Mesenteric fat pad (tissue), 1 donor: ENCODE results near the gene MECP2. TPM values are rescaled to one million over a fixed set of nuclear protein-coding genes. Genes with fewer than 3 reads are reported as not detected.

Experiments used
- DNase-seq: peaks from one replicate; pipeline ENCODE4 v3.0.0-alpha.2; 2020; ENCODE audit warnings: low spot score
- total RNA-seq: library from RNA; stranded (reverse); fragmentation: NEBNext Ultra II Directional; extraction: Animal tissue kit (Norgen Biotek cat#: 25700); gene quantifications from one replicate; pipeline ENCODE4 v1.2.1, GENCODE V29; 2021
- donor health status: DM: yes; HTN: yes; CAD: no.

MECP2 gene
- total RNA-seq, 1 donor from 2014 or later = 65.5 TPM

DNA sequence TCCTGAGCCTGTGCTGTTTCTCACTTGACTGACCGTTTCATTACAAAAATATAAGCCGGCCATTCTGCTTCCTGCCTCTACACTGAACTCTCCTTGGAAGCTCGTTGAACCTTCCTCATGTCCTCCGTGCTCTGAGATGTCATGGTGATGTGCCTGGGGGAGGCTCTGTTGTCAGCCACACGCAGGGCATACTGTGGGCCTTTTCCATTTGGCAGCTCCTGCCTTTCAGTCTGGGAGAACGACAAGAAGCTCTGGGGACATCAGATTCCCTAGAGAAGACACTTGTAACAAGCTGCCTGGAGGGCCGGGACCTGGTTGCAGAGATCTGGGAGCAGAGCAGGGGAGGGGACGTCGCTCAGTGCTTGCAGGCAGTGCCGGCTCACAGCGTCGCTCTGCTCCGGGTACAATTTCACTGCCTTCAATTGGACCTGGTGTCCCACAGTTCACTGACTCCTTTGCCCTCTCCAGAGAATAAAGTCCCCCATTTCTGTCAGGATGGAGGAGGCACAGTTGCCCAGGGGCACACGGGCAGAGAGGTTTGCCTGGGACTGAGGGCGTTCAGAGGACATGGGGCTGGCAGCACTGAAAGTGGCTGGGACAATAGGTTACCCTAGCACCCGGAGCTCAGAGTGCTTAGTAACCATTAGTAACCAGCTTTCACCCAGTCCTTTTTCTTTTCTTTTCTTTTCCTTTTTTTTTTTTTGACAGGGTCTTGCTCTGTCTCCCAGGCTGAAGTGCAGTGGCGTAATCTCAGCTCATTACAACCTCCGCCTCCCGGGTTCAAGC is 19.1 kb upstream of the MECP2 start:
- no peak for DNase-seq

DNA sequence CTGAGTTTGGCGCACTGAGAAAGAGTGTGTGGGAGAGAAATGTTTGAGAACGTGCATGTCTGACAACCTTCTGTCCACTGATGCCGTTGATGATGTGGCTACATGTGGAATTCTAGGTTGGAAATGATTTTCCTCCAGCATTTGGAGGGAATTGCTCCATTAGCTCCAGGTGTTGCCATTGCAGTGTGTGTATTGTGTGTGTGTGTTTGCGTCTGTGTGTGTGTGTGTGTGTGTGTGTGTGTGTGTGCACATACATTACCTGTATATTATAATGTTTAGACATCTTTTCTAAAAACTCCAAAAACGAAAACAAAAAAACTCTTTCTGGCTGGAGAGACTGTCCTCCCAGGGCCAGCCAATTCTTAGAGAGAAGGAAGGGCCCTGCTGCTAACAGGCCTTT is 18.2 kb upstream of the MECP2 start:
- DNase-seq = no peak

DNA sequence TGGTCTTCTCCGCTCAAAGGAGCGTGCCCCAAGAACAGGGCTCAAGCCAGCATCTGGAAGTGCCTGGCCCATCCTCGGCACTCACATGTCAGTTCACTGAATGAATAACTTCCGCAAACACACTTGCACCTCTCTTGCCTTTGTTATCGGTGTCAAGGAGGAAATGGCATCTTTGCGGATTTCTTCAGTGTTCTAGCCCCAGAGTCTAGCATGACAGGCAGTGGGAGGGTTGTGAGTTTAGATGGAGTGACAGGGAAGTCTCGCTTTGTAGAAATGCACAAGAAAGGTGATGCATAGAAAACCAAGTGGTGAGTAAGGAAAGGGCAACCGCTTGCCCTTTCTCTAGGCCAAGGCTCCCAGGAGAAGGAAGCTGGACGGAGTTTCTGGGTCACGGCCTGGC is 17.6 kb upstream of the MECP2 start:
- DNase-seq = no peak

DNA sequence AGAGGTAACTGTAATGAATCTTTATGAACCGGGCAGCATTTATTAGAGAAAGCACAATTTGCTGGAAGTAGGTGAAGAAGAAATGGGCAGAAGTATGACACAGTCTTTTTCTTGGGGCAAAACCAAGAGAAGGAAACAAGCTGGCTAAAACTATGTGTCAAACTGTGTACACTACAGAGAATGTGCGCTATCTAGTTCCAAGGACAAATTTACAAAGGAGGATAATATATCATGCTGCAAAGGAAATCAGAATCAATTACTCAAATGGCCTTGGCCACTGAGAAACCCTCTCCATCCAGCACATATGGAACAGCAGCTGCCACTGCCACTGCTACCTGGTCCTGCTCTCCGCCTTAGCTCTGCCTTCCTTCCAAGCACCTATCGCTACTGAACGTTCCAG is 17.1 kb upstream of the MECP2 start:
- DNase-seq = no peak

DNA sequence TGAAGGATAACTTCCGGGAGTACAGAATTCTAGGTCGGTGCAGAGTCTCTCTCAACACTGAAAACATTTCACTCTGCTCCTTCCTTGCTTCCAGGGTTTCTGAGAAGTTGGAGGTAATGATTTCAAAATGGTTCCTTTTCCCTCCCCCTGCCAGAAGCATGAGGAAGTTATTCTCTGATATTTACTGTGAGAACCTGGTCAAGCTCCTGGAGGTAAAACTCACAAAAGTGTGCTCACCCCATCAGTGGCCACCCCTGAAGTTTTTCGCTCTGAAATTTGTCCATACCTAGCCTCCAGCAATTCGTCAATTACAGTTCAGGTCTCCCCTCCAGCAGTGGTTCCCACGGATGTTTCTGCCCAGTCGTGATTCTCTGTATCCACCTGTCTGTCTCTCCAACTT is 16.2 kb upstream of the MECP2 start:
- DNase-seq = no peak

DNA sequence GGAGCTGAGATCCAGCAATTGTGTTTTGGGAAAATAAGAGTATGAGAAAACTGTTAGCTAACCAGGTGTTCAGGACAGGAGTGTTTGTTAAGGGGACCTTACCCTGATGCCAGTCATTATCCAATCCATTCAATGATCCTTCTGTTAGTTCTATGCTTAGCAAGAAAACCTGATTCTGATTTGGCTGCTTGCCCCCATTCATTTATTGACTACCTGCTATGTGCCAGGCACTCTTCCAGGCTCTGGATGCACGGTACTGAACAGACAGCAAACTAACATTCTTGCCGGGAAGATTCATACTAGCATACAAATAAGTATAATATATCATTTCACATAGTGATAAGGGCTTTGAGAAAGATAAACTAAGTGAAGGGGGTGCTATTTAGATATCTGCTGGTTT is 1.0 kb upstream of the MECP2 start:
- DNase-seq = no peak

DNA sequence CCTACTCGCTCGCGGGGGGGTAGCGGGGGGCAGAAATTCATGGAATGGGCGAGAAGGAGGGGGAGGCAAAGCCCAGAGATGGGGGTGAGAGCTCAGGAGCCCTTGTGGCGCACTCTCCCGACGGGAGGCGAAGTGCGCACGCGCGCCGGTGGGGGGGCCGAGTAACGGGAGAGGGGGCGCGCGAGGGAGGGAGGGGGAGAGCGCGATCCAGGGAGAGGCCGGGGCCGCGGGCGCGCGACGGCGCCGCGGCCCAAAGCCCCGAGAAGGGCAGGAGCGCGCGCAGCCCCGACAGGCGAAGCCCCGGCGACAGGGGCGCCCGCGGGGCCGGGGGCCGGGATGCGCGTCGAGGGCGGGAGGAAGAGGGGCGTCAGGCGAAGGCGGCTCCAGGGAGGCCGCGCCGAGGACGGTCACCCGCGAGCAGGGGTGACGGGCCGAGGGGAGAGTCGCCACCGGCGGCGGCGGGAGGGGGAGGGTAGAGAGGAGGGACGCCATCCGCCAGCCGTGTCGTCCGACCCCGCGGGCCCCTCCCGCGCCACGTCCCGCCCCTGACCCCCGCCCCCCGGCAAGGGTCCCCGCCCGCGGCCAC is 421 bp downstream of the MECP2 start:
- no peak for DNase-seq

DNA sequence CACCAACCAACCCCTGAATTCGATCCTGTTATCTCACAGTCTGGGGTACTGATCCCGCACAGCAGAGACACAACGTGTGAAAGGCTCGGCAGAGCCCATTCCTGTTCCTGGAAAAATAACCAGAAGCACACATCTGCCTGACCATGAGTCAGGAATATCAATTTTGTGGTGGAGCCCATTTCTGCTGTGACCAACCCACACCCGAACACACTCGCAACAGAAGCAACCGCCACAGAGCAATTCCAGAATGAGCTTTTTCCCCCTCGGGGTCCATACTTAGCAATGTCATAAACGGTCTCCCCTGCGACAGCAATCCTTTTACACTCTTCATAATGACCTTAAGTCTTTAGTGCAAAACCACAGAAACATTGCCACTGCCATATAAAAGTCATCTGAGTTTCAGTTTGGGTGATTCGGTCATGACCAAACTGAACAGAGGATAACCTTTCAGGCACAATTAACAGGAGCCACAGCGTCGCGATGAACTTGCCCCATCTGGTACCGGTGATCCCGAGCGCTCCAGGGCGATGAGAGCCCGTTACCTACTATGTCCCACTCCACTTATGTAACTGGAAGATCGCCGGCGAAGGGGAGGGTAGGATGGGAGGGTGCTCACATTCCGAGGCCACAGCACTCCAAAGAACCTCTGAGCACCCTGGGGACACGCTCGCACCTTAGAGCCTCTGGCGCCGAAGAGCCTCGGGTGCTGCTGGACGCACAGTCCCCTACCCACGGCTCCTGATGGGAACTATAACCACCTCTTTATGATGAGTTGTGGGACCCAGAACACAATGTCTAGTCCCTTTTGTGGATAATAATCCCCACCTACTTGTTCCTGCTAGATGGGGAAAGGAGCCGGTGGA is 1.1 kb downstream of the MECP2 start:
- no peak for DNase-seq

DNA sequence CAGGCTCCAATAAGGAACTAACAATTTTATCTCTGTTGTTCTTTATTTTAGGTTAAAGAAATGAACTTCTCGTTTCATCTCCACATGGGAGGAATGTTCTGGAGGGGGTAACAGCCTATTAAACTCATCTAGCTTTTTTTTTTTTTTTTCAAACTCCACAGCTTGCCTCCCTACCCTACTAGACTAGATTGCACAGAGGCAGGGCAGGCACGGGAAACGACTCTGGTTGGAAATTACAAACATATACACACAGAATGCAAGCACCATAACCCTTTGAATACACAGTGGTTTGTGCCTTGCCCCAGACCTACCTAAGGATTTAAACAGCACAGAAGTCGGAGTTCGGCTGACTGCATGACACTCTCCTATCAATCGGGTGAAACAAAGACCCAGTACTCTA is 2.7 kb downstream of the MECP2 start:
- no peak for DNase-seq

DNA sequence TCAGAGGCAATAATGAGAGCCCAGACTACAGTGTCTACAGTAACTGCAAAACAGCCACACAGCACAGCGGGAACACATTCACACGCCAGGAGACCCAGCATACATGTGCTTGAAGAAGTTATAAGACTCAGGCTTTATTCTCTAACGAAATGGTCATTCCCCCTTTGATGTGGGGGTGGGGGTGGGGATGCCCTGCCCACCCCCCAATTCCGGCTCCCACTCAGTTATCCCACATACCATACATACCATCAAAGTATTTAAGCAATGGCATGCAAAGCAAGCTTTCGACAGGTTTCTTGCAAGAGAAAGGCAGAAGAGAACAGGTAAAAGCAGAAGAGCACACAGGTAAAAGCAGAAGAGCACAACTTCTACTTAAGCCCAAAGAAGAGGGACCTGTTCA is 3.6 kb downstream of the MECP2 start:
- no peak for DNase-seq

DNA sequence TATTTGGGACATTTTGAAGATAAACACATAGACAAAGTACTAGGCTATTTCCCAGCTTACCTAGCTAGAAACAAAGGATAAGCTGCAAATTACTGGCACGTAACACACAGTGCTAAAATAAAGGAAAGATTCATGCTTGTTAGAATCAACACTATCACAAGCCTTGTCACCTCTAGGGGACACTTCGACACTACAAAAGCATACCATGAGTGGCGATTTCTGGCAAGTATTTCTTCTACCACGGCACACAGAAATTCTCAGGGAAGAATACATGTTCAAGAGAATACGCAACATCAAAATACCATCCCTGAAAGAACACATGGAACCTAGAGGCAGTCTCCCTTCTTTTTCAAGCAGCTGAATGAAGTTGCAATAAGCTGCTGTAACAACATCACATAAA is 5.1 kb downstream of the MECP2 start:
- DNase-seq = no peak

DNA sequence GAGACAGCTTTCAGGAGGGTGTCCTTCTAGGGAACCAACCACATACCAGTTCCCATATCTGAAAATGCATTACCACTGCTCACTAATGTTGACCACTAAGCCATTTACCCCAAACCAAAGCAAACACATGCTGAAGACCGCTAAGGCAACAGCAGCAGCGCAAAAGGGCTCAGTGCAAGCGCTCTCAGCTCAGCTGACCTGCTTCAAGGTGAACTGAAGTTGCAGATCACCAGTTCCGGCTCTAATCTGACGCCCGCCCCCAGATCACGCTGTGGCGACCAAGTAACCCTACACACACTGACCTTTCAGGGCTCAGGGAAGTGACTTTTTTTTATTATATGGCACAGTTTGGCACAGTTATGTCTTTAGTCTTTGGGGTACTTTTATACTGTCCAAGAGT is 5.8 kb downstream of the MECP2 start:
- no peak for DNase-seq

DNA sequence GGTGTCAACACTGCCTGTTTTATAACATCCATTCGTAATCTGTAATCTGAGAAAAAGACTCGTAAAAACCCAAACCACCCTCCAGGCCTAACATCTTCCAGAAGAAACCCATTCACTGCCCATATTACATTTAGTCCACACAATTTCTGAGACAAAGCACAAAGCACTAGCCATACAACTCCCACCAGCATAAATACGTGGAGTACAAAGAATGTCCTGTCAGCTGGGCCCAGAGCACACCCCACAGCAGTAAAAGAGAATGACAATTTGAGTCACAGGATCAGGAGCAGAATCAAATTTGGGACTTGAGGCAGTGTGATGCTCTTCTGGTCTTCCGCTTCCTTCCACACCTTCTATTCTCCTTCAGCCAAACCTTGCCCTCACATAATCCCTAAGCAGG is 6.8 kb downstream of the MECP2 start:
- DNase-seq = no peak

DNA sequence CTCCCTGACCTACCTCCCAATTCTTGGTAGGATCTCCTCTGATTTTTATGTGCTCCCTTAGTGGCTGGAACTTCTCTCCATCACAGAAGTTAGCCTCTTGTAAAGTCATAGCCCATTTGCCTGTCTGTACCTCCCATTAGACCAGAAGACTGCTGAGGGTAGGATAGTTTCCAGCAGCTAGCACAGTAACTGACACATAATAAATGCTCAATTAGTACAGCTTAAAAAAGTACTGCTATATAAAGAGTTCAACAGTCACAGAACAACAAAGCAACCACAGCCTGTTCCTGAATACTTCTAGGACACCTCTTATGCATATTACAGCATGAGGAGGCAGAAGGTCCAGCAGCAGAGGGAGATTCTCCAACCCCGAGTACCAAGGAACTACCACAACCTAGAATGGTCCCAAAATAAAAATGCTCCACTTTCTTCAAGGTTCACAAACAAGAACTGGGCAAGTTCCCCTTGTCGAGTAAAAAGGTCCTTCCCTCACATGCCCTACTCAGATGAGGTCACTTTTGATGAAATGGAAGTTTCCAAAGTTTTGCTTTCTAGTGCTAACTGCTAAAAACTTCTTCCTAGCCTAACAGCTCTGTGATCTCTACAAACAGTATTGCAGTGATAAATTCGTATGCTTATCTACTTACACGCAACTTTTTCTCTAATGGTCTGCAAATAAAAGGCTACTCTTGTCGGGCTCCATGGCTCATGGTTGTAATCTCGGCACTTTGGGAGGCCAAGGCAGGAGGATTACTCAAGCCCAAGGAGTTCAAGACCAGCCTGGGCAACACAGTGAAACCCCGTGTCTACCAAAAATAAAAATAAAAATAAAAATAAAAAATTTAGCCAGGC is 12.8 kb downstream of the MECP2 start:
- no peak for DNase-seq

DNA sequence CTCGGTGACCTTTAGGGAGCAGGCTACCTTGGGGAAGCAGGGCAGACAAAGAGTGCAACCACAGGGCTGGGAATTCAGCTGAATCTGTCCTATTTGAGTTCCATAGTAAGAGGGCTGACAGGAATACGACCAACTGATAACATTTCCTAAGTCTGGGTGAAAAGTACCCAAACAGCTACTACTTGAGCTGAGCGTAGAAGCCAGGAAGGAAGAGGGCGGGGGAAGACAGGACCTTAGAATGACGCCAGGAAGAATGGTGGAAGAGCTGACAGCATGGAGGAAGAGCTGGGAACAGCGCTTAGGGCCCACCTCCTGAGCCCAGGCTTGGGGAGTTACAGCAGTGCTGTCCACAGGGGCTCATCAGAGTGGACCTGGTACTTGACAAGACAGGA is 14.4 kb downstream of the MECP2 start:
- no peak for DNase-seq

DNA sequence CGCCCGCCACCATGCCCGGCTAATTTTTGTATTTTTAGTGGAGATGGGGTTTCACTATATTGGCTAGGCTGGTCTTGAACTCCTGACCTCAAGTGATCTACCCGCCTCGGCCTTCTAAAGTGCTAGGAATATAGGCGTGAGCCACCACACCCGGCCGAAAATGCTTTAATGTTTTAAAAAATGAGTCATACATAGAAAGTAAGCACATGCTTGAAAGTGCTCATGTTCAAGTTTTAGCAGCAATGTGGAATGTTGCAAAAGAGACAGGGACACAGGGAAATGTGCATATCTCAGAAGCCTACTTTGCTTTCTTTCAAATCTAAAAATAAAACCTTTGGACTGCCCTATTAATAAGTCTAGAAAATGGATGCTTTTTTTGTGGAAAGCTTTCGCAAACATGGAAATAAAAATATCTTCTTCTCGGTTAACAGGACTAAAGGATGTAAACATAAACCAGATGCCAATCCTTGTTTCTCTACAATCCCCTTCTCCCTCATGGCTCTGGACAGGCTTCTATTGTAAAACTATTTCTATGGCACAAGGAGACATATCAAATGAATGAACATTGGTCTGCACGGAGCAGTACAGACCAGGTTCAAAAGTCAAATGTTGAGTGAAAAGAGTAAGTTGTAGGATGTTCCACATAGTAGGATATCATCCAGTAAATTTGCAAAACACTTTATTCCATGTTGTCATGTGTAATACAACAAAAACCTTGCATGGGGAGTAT is 15.0 kb downstream of the MECP2 start:
- DNase-seq = no peak

DNA sequence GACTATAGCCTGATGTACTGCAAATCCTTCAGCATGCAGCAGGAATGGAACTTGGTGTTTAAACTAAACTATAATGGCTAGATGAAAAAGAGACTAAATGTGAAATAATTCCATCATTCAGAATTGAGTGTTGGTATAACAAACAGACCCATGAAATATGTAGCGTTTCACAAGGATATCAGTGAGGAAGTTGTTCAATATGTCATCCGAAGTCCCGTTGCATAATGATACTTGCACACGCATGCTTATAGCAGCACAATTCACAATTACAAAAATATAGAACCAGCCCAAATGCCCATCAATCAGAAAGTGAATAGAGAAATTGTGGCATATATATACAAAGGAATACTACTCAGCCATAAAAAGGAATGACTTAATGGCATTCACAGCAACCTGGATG is 20.4 kb downstream of the MECP2 start:
- no peak for DNase-seq

DNA sequence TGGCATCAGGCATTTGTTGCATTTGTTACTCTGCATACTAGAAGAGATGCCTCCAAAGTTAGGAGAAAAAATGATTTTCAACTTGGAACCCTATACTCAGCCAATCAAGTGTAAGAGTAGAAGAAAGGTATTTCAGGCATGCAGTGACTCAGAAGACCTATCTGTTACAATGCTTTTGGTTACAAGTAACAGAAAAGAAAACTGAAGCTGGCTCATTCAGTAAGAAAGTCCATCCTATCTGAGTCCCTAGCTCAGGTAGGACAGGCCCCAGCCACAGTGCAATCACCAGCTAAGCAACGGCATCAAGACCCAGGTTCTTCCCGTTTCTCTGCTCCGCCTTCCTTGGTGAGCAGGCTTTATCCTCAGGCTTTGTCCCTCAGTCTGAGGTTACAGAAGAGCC is 23.3 kb downstream of the MECP2 start:
- DNase-seq = no peak

DNA sequence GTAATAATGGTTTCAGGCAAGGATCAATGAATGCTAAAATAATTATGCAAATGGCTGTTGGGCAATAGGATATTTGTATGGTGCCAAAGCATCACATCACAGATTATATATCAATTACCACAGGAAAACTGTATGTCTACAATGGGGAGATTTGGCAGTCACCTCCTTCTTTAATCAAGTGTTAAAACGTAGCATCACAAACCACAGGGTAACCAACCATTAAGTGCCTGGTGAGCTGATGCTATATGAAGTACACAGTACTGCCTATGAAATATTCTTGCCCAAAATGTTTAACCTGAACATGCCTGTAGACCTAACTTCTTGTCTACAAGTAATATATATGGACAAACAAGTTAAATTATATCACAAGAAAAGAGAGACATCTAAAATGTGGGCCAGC is 25.3 kb downstream of the MECP2 start:
- DNase-seq = no peak

DNA sequence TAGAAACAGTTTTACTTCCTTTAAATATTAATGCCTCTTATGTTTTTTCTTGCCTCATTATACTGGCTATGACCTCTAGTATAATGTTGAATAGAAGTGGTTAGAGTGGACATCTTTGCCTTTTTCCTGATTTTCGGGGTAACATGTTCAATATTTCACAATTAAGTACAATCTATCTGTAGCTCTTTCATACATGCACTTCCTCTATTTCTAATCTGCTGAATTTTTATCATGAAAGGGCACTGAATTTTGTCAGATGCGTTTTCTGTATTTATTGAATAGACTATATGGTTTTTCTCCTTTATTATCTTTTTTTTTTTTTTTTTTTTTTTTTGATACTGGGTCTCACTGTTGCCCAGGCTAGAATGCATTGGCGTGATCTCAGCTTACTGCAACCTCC is 29.0 kb downstream of the MECP2 start:
- DNase-seq = no peak
